ENCODE results near the gene CLASP1.

Gene CLASP1

DNA sequence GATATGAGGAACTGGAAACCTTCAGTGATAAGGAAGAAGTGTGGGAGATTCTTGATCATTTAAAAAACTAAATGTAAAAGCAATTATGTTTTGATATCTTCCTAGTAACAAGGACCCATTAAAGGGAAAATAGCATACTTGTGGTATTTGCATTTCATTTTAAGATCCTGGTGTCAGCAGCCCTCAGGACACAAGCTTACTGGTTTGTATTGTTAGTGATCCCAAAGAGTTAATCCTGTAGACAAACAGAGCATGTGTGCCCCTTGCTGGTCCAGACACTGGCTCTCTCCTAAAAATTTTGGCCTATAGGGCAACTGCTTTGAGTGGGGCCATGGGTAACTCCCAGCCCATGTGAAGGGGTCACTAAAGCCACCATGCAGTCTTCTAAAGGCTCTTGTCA, 263.2 kb downstream of the CLASP1 start:
- Histone ChIP-seq H3K27me3 (ENCODE audit: insufficient read depth, low read depth) (no peaks in the 10 kb centered on the region), H3K36me3 (ENCODE audit: insufficient read depth) (no peaks in the 10 kb centered on the region), H3K9ac (no peak overlapping the region), H3K4me1 (ENCODE audit: low read depth, poor library complexity, severe bottlenecking) (no peaks in the 10 kb centered on the region), H3K4me2 (no peak overlapping the region), H3K4me3 (IDR thresholded peaks at IDR 0.05; ENCODE audit: insufficient read depth, low read depth, low read length) (no peak overlapping the region), H3K79me2 (ENCODE audit: insufficient read depth, low read depth) (no peaks in the 10 kb centered on the region), H4K20me1 (ENCODE audit: insufficient read depth) (no peaks in the 10 kb centered on the region), H2AFZ (ENCODE audit: low read depth) (no peak overlapping the region), H3K27ac (no peak overlapping the region)
- TF ChIP-seq, protein P1, sequence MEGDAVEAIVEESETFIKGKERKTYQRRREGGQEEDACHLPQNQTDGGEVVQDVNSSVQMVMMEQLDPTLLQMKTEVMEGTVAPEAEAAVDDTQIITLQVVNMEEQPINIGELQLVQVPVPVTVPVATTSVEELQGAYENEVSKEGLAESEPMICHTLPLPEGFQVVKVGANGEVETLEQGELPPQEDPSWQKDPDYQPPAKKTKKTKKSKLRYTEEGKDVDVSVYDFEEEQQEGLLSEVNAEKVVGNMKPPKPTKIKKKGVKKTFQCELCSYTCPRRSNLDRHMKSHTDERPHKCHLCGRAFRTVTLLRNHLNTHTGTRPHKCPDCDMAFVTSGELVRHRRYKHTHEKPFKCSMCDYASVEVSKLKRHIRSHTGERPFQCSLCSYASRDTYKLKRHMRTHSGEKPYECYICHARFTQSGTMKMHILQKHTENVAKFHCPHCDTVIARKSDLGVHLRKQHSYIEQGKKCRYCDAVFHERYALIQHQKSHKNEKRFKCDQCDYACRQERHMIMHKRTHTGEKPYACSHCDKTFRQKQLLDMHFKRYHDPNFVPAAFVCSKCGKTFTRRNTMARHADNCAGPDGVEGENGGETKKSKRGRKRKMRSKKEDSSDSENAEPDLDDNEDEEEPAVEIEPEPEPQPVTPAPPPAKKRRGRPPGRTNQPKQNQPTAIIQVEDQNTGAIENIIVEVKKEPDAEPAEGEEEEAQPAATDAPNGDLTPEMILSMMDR (conservative IDR thresholded peaks at IDR 0.05; ENCODE audit: low read depth, low read length): no peak

GRCh38 chr2:121382744-121383143, 266.5 kb downstream of the CLASP1 start:
- H3K27ac ChIP-seq: no peak overlapping the region
- no peaks in the 10 kb centered on the region for H4K20me1 ChIP-seq (ENCODE audit: insufficient read depth)
- H2AFZ ChIP-seq (ENCODE audit: low read depth): no peak overlapping the region
- no peaks in the 10 kb centered on the region for H3K36me3 ChIP-seq (ENCODE audit: insufficient read depth)
- H3K79me2 ChIP-seq (ENCODE audit: insufficient read depth, low read depth): no peaks in the 10 kb centered on the region
- TF ChIP-seq, protein P1 (conservative IDR thresholded peaks at IDR 0.05; ENCODE audit: low read depth, low read length): no peak
- no peaks in the 10 kb centered on the region for H3K4me1 ChIP-seq (ENCODE audit: low read depth, poor library complexity, severe bottlenecking)
- no peak overlapping the region for H3K4me2 ChIP-seq
- no peak overlapping the region for H3K9ac ChIP-seq
- no peak overlapping the region for H3K4me3 ChIP-seq (IDR thresholded peaks at IDR 0.05; ENCODE audit: insufficient read depth, low read depth, low read length)
- no peaks in the 10 kb centered on the region for H3K27me3 ChIP-seq (ENCODE audit: insufficient read depth, low read depth)

GRCh38 chr2:121377646-121378045, 271.6 kb downstream of the CLASP1 start:
- no peak overlapping the region for H3K4me2 ChIP-seq
- no peak overlapping the region for H3K27ac ChIP-seq
- TF ChIP-seq, protein P1 (conservative IDR thresholded peaks at IDR 0.05; ENCODE audit: low read depth, low read length): no peak
- no peak overlapping the region for H2AFZ ChIP-seq (ENCODE audit: low read depth)
- H3K4me1 ChIP-seq (ENCODE audit: low read depth, poor library complexity, severe bottlenecking): no peaks in the 10 kb centered on the region
- H3K36me3 ChIP-seq (ENCODE audit: insufficient read depth): no peaks in the 10 kb centered on the region
- H3K27me3 ChIP-seq (ENCODE audit: insufficient read depth, low read depth): no peaks in the 10 kb centered on the region
- H3K4me3 ChIP-seq (IDR thresholded peaks at IDR 0.05; ENCODE audit: insufficient read depth, low read depth, low read length): no peak overlapping the region
- H3K9ac ChIP-seq: no peak overlapping the region
- H4K20me1 ChIP-seq (ENCODE audit: insufficient read depth): no peaks in the 10 kb centered on the region
- no peaks in the 10 kb centered on the region for H3K79me2 ChIP-seq (ENCODE audit: insufficient read depth, low read depth)

- no peak overlapping the region for H2AFZ ChIP-seq (ENCODE audit: low read depth)
- TF ChIP-seq, protein P1 (conservative IDR thresholded peaks at IDR 0.05; ENCODE audit: low read depth, low read length): no peak
- no peaks in the 10 kb centered on the region for H3K36me3 ChIP-seq (ENCODE audit: insufficient read depth)
- H3K27me3 ChIP-seq (ENCODE audit: insufficient read depth, low read depth): no peaks in the 10 kb centered on the region
- H3K79me2 ChIP-seq (ENCODE audit: insufficient read depth, low read depth): no peaks in the 10 kb centered on the region
- H3K9ac ChIP-seq: no peak overlapping the region
- H3K4me1 ChIP-seq (ENCODE audit: low read depth, poor library complexity, severe bottlenecking): no peaks in the 10 kb centered on the region
- no peak overlapping the region for H3K4me3 ChIP-seq (IDR thresholded peaks at IDR 0.05; ENCODE audit: insufficient read depth, low read depth, low read length)
- H3K4me2 ChIP-seq: no peak overlapping the region
- H4K20me1 ChIP-seq (ENCODE audit: insufficient read depth): no peaks in the 10 kb centered on the region
- no peak overlapping the region for H3K27ac ChIP-seq
These were observed 272.6 kb downstream of the CLASP1 start for GRCh38 chr2:121376535-121377250.

Data from KMS-11 (cell line).